HL-60 (cell line): ENCODE measurements around the gene PTRH2.

Source experiments
- DNase-seq, 2 experiments: peaks; one replicate each; pipeline ENCODE4 v3.0.0-alpha.2; 2010 to 2020; ENCODE audit warnings: low read depth in 1 of 2, low spot score in 1 of 2
- H3K27ac ChIP-seq: fragments of 250-450 bp; sonication (Bioruptor Pico); replicated peaks from 2 replicates; pipeline ENCODE4 v1.5.1; 2020; ENCODE audit warnings: mild to moderate bottlenecking, moderate library complexity
- H3K27me3 ChIP-seq: fragments of 250-450 bp; sonication (Bioruptor Pico); 2 replicates; pipeline ENCODE4 v1.5.1; 2021; ENCODE audit warnings: mild to moderate bottlenecking, moderate library complexity; ENCODE audit not compliant: insufficient read depth, poor library complexity, severe bottlenecking
- H3K4me3 ChIP-seq: replicated peaks from 2 replicates; pipeline ENCODE4 v1.5.1; 2011; ENCODE audit warnings: mild to moderate bottlenecking, control low read depth, low read length; ENCODE audit not compliant: insufficient read depth
- CTCF ChIP-seq: IDR thresholded peaks from one replicate; pipeline ENCODE4 v1.5.1; 2011; ENCODE audit warnings: low read length, control low read depth, inconsistent platforms; ENCODE audit not compliant: insufficient read depth
- GABPA ChIP-seq: IDR thresholded peaks from 2 replicates; pipeline ENCODE4 v1.6.1; 2012; ENCODE audit warnings: low read depth
- POLR2AphosphoS5 ChIP-seq: IDR thresholded peaks from 2 replicates; pipeline ENCODE4 v1.6.1; 2012; ENCODE audit warnings: low read depth
- REST ChIP-seq: IDR thresholded peaks from 2 replicates; pipeline ENCODE4 v1.6.1; 2012; ENCODE audit warnings: low read depth; ENCODE audit not compliant: insufficient replicate concordance
- SPI1 ChIP-seq: IDR thresholded peaks from 2 replicates; pipeline ENCODE4 v1.6.1; 2012; ENCODE audit warnings: low read depth, mild to moderate bottlenecking, borderline replicate concordance

The PTRH2 gene

GRCh38 chr17:59669944-59670343, 37.3 kb downstream of the PTRH2 start:
- Histone ChIP-seq H3K4me3 (no peak overlapping the region), H3K27ac (peak overlapping the region; percentile 4; the same call in 1 of the 2 replicates), H3K27me3 (no peaks in the 10 kb centered on the region)
- no peak for TF ChIP-seq CTCF
- no peak for TF ChIP-seq POLR2AphosphoS5
- TF ChIP-seq SPI1 = no peak
- TF ChIP-seq GABPA = no peak
- TF ChIP-seq REST = no peak
- no peak for DNase-seq

- no peak overlapping the region for H3K4me3 ChIP-seq
- no peak for DNase-seq
- H3K27me3 ChIP-seq = no peaks in the 10 kb centered on the region
- no peak for TF ChIP-seq REST
- TF ChIP-seq GABPA = no peak
- no peak for TF ChIP-seq SPI1
- no peak for TF ChIP-seq POLR2AphosphoS5
- TF ChIP-seq CTCF = no peak
- peak overlapping the region; percentile 4; the same call in 1 of the 2 replicates for H3K27ac ChIP-seq
Measured at GRCh38 chr17:59669411-59669810, 37.8 kb downstream of the PTRH2 start.

- H3K27me3 ChIP-seq = no peaks in the 10 kb centered on the region
- TF ChIP-seq REST = no peak
- no peak for TF ChIP-seq POLR2AphosphoS5
- TF ChIP-seq SPI1 = no peak
- peak overlapping the region; percentile 37 for H3K27ac ChIP-seq
- no peak for DNase-seq
- H3K4me3 ChIP-seq = no peak overlapping the region
Measured at GRCh38 chr17:59668816-59669215, 38.4 kb downstream of the PTRH2 start.
